GM21528 (cell line): ENCODE results near the gene LRMDA.

Experiments
- ATAC-seq: cut with Tn5 transposase; IDR thresholded peaks from one replicate; pipeline ENCODE4 v1.9.1; 2021; ENCODE audit warnings: mild to moderate bottlenecking, moderate library complexity; ENCODE audit not compliant: unreplicated experiment, low FRiP score

The LRMDA gene

GRCh38 chr10:76358743-76359395, 927.4 kb downstream of the LRMDA start:
- no peak for ATAC-seq

- ATAC-seq = no peak
These were observed 944.3 kb downstream of the LRMDA start for GRCh38 chr10:76375761-76376160.

GRCh38 chr10:76382381-76382851, 951.0 kb downstream of the LRMDA start:
- no peak for ATAC-seq

- no peak for ATAC-seq
These were observed 957.0 kb downstream of the LRMDA start for GRCh38 chr10:76388321-76389023.

- no peak for ATAC-seq
These were observed 962.7 kb downstream of the LRMDA start for GRCh38 chr10:76393875-76394706.

GRCh38 chr10:76394707-76395042, 963.3 kb downstream of the LRMDA start:
- ATAC-seq = no peak

GRCh38 chr10:76395251-76395650, 963.8 kb downstream of the LRMDA start:
- no peak for ATAC-seq

- no peak for ATAC-seq
These were observed 964.7 kb downstream of the LRMDA start for GRCh38 chr10:76396134-76396533.

GRCh38 chr10:76397181-76398042, 966.0 kb downstream of the LRMDA start:
- ATAC-seq = no peak

GRCh38 chr10:76398043-76398710, 966.8 kb downstream of the LRMDA start:
- ATAC-seq = no peak

GRCh38 chr10:76399226-76399625, 967.8 kb downstream of the LRMDA start:
- ATAC-seq = no peak

- ATAC-seq = no peak
These were observed 969.6 kb downstream of the LRMDA start for GRCh38 chr10:76401006-76401405.

- no peak for ATAC-seq
These were observed 972.5 kb downstream of the LRMDA start for GRCh38 chr10:76403912-76404311.

GRCh38 chr10:76404531-76404930, 973.1 kb downstream of the LRMDA start:
- no peak for ATAC-seq

- no peak for ATAC-seq
These were observed 974.5 kb downstream of the LRMDA start for GRCh38 chr10:76405922-76406321.

GRCh38 chr10:76408646-76409045, 977.2 kb downstream of the LRMDA start:
- ATAC-seq = no peak

- ATAC-seq = no peak
These were observed 980.5 kb downstream of the LRMDA start for GRCh38 chr10:76411729-76412435.

GRCh38 chr10:76415554-76415953, 984.1 kb downstream of the LRMDA start:
- ATAC-seq = no peak

GRCh38 chr10:76416642-76417041, 985.2 kb downstream of the LRMDA start:
- ATAC-seq = no peak
